ENCODE data around the gene SRSF4. TPM values are rescaled to one million over a fixed set of nuclear protein-coding genes. Genes with fewer than 3 reads are reported as not detected.

The SRSF4 gene
- total and polyA plus RNA-seq, 2 experiments from 2014 or later: 45.0 to 60.8 TPM

GRCh38 chr1:29221296-29221695 lies 39.6 kb upstream of the SRSF4 start:
- no peaks in the 10 kb centered on the region; the same call in 1 of the 2 replicates for H3K79me2 ChIP-seq (ENCODE audit: insufficient read depth)
- H3K9me3 ChIP-seq (ENCODE audit: low read depth): no peaks in the 10 kb centered on the region
- no peak for DNase-seq
- no peaks in the 10 kb centered on the region for H3K27me3 ChIP-seq (replicated peaks; ENCODE audit: insufficient read depth)
- WGBS, 2 experiments (ENCODE audit: low coverage in 1 of 2, low lambda C conversion rate in 2 of 2, missing lambda C conversion rate in 2 of 2): 77 to 88% methylated on average over 3 of the region's 3 CpGs
- H3K9ac ChIP-seq: no peak overlapping the region
- no peak overlapping the region for H3K4me3 ChIP-seq
- no peaks in the 10 kb centered on the region for H3K36me3 ChIP-seq (ENCODE audit: low read depth)
- H3K27ac ChIP-seq: no peak overlapping the region
- no peak overlapping the region for H2AFZ ChIP-seq
- in situ Hi-C loops (cut with MboI): no loop called here
- no peaks in the 10 kb centered on the region for H3K9me2 ChIP-seq (ENCODE audit: insufficient read depth)
- H3K4me2 ChIP-seq (ENCODE audit: unreplicated experiment): no peak overlapping the region
- peaks cover 22% of the 10 kb centered on the region; the same call in 1 of the 2 replicates for H3F3A ChIP-seq (ENCODE audit: insufficient read depth)
- peaks cover 24% of the 10 kb centered on the region for H3K4me1 ChIP-seq (ENCODE audit: insufficient read depth)
- no peaks in the 10 kb centered on the region for H4K20me1 ChIP-seq (ENCODE audit: insufficient read depth)
- TF ChIP-seq EZH2 (IDR thresholded peaks at IDR 0.05; ENCODE audit: insufficient read depth, poor library complexity, severe bottlenecking) (no peak), EZH2phosphoT487 (IDR thresholded peaks at IDR 0.05; ENCODE audit: insufficient read depth, low read depth) (no peak)

GRCh38 chr1:29218223-29218622 lies 36.5 kb upstream of the SRSF4 start:
- in situ Hi-C loops (cut with MboI): no loop called here
- peaks cover 22% of the 10 kb centered on the region; the same call in 1 of the 2 replicates for H3F3A ChIP-seq (ENCODE audit: insufficient read depth)
- no peaks in the 10 kb centered on the region for H4K20me1 ChIP-seq (ENCODE audit: insufficient read depth)
- no peak for TF ChIP-seq EZH2 (IDR thresholded peaks at IDR 0.05; ENCODE audit: insufficient read depth, poor library complexity, severe bottlenecking)
- TF ChIP-seq EZH2phosphoT487 (IDR thresholded peaks at IDR 0.05; ENCODE audit: insufficient read depth, low read depth): no peak
- no peaks in the 10 kb centered on the region for H3K9me2 ChIP-seq (ENCODE audit: insufficient read depth)
- DNase-seq: peak; percentile 64
- H3K4me1 ChIP-seq (ENCODE audit: insufficient read depth): peaks cover 26% of the 10 kb centered on the region
- H3K4me3 ChIP-seq: no peak overlapping the region
- H3K4me2 ChIP-seq (ENCODE audit: unreplicated experiment): no peak overlapping the region
- no peak overlapping the region; the same call in 1 of the 2 replicates for H3K9ac ChIP-seq
- H3K9me3 ChIP-seq (ENCODE audit: low read depth): no peaks in the 10 kb centered on the region
- H3K79me2 ChIP-seq (ENCODE audit: insufficient read depth): no peaks in the 10 kb centered on the region; the same call in 1 of the 2 replicates
- no peak overlapping the region for H2AFZ ChIP-seq
- no peaks in the 10 kb centered on the region for H3K27me3 ChIP-seq (replicated peaks; ENCODE audit: insufficient read depth)
- peak overlapping the region; percentile 56 for H3K27ac ChIP-seq
- 47 to 65% methylated on average over 2 of the region's 2 CpGs for WGBS, 2 experiments (ENCODE audit: low coverage in 1 of 2, low lambda C conversion rate in 2 of 2, missing lambda C conversion rate in 2 of 2)
- H3K36me3 ChIP-seq (ENCODE audit: low read depth): peaks cover 5% of the 10 kb centered on the region; the same call in 1 of the 2 replicates

GRCh38 chr1:29217633-29218032 lies 35.9 kb upstream of the SRSF4 start:
- Histone ChIP-seq H3K27ac (peak overlapping the region; percentile 56), H3K4me2 (ENCODE audit: unreplicated experiment) (no peak overlapping the region)

GRCh38 chr1:29213055-29213454 lies 31.4 kb upstream of the SRSF4 start:
- no peak overlapping the region for H3K4me3 ChIP-seq
- H3K9me3 ChIP-seq (ENCODE audit: low read depth): no peaks in the 10 kb centered on the region
- H3K4me1 ChIP-seq (ENCODE audit: insufficient read depth): peaks cover 25% of the 10 kb centered on the region
- no peak overlapping the region for H3K9ac ChIP-seq
- H3F3A ChIP-seq (ENCODE audit: insufficient read depth): peaks cover 8% of the 10 kb centered on the region; the same call in 1 of the 2 replicates
- no peaks in the 10 kb centered on the region for H3K79me2 ChIP-seq (ENCODE audit: insufficient read depth)
- H4K20me1 ChIP-seq (ENCODE audit: insufficient read depth): no peaks in the 10 kb centered on the region
- no peak for DNase-seq
- TF ChIP-seq EZH2phosphoT487 (IDR thresholded peaks at IDR 0.05; ENCODE audit: insufficient read depth, low read depth) (no peak), EZH2 (IDR thresholded peaks at IDR 0.05; ENCODE audit: insufficient read depth, poor library complexity, severe bottlenecking) (no peak)
- H3K9me2 ChIP-seq (ENCODE audit: insufficient read depth): no peaks in the 10 kb centered on the region
- H2AFZ ChIP-seq: no peak overlapping the region
- H3K4me2 ChIP-seq (ENCODE audit: unreplicated experiment): no peak overlapping the region
- H3K27ac ChIP-seq: no peak overlapping the region
- H3K36me3 ChIP-seq (ENCODE audit: low read depth): peaks cover 9% of the 10 kb centered on the region; the same call in 1 of the 2 replicates
- 96 to 98% methylated on average over 5 of the region's 5 CpGs for WGBS, 2 experiments (ENCODE audit: low coverage in 1 of 2, low lambda C conversion rate in 2 of 2, missing lambda C conversion rate in 2 of 2)
- in situ Hi-C loops (cut with MboI): no loop called here
- H3K27me3 ChIP-seq (replicated peaks; ENCODE audit: insufficient read depth): no peaks in the 10 kb centered on the region

More at GRCh38 chr1:29217633-29218032, 35.9 kb upstream of the SRSF4 start:
- H3K9me2 ChIP-seq (ENCODE audit: insufficient read depth): no peaks in the 10 kb centered on the region
- no peak overlapping the region for H3K4me3 ChIP-seq
- peak overlapping the region; percentile 44; the same call in 1 of the 2 replicates for H3K9ac ChIP-seq
- H3K4me1 ChIP-seq (ENCODE audit: insufficient read depth): peaks cover 26% of the 10 kb centered on the region
- H4K20me1 ChIP-seq (ENCODE audit: insufficient read depth): no peaks in the 10 kb centered on the region
- in situ Hi-C loops (cut with MboI): no loop called here
- no peaks in the 10 kb centered on the region; the same call in 1 of the 2 replicates for H3K79me2 ChIP-seq (ENCODE audit: insufficient read depth)
- no peak overlapping the region for H2AFZ ChIP-seq
- no peaks in the 10 kb centered on the region for H3K9me3 ChIP-seq (ENCODE audit: low read depth)
- H3K36me3 ChIP-seq (ENCODE audit: low read depth): peaks cover 5% of the 10 kb centered on the region; the same call in 1 of the 2 replicates
- no peaks in the 10 kb centered on the region for H3K27me3 ChIP-seq (replicated peaks; ENCODE audit: insufficient read depth)
- H3F3A ChIP-seq (ENCODE audit: insufficient read depth): peaks cover 22% of the 10 kb centered on the region; the same call in 1 of the 2 replicates
- WGBS, 2 experiments (ENCODE audit: low coverage in 1 of 2, low lambda C conversion rate in 2 of 2, missing lambda C conversion rate in 2 of 2): 95 to 98% methylated on average over 2 of the region's 2 CpGs
- TF ChIP-seq EZH2phosphoT487 (IDR thresholded peaks at IDR 0.05; ENCODE audit: insufficient read depth, low read depth): no peak
- no peak for TF ChIP-seq EZH2 (IDR thresholded peaks at IDR 0.05; ENCODE audit: insufficient read depth, poor library complexity, severe bottlenecking)
- peak; percentile 61 for DNase-seq

Data from GM23248 (cell line).